ENCODE data around the gene NFE2L2.
"Not testable (repeated sequence)": the region's sequence is repeated elsewhere in the genome, so short reads cannot be mapped to it uniquely, and the experiment has no call there.

Gene NFE2L2

GRCh38 chr2:177247693-177248262 lies 16.7 kb downstream of the NFE2L2 start:
- H3K4me3 ChIP-seq (ENCODE audit: low read depth, low read length) = no peak overlapping the region
- TF ChIP-seq CTCF (IDR thresholded peaks at IDR 0.05; ENCODE audit: low read depth, low read length) = no peak

GRCh38 chr2:177246523-177247030 lies 17.9 kb downstream of the NFE2L2 start:
- not testable (repeated sequence) for H3K4me3 ChIP-seq (ENCODE audit: low read depth, low read length)

GRCh38 chr2:177246000-177246399 lies 18.5 kb downstream of the NFE2L2 start:
- no peak overlapping the region for H3K4me3 ChIP-seq (ENCODE audit: low read depth, low read length)

DNA sequence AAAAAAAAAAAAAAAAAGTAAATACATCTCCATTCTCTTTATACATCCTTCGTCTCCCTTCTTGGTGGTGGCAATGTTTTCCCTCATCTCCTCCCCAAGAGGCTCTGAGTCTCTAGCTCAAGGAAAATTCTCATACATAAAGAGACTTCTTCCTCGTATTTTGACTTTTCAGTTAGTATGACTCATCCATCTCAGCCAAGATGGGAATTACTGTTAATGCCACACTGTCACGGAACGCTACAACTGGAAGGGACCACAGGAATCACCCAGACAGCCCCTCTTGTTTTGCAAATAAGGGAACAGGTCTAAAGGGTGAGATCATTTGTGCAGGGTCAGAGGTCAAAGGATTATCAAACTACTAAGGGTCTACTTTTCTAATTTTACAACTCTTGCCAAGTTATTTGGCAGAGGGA lies 19.5 kb downstream of the NFE2L2 start:
- no peak overlapping the region for H3K4me3 ChIP-seq (ENCODE audit: low read depth, low read length)

More at GRCh38 chr2:177246000-177246399, 18.5 kb downstream of the NFE2L2 start:
- TF ChIP-seq CTCF (IDR thresholded peaks at IDR 0.05; ENCODE audit: low read depth, low read length) = no peak

GRCh38 chr2:177244244-177244771 lies 20.2 kb downstream of the NFE2L2 start:
- no peak overlapping the region for H3K4me3 ChIP-seq (ENCODE audit: low read depth, low read length)
- no peak for TF ChIP-seq CTCF (IDR thresholded peaks at IDR 0.05; ENCODE audit: low read depth, low read length)

More for the DNA sequence above, 19.5 kb downstream of the NFE2L2 start:
- no peak for TF ChIP-seq CTCF (IDR thresholded peaks at IDR 0.05; ENCODE audit: low read depth, low read length)

DNA sequence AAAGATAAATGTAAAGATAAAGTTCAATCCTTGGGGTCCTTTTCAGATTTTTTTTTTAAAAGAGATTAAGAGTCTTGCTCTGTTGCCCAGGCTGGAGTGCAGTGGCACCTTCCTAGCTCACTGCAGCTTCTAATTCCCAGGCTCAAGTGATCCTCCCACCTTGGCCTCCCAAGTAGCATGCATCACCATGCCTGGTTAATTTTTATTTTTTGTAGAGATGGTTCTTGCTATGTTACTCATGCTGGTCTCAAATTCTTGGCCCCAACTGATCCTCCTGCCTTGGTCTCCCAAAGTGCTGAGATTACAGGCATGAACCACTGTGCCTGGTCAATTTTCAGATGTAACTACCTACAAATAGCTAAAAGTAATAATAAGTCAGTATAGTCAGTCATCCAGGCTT lies 21.1 kb downstream of the NFE2L2 start:
- TF ChIP-seq CTCF (IDR thresholded peaks at IDR 0.05; ENCODE audit: low read depth, low read length) = no peak
- peak overlapping the region; percentile 25; the same call in 1 of the 2 replicates for H3K4me3 ChIP-seq (ENCODE audit: low read depth, low read length)

DNA sequence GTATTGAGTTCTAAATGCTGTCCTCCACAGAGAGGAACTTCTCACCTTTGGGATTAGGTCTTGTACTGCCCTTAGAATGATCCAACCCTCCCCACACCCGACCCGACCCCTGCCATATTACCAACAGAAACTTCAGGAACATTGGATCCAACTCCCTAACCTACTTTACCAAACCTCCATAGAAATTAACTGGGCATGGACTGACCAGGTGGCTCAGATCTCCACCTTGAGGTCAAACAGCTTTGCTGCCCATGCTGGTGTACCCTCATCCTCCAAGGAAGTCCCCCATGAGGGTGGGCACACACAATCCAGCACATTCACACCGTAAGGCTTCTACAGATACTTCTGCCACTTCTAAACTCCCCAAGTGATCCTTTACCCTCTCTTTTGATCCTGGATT lies 21.5 kb downstream of the NFE2L2 start:
- no peak for TF ChIP-seq CTCF (IDR thresholded peaks at IDR 0.05; ENCODE audit: low read depth, low read length)
- H3K4me3 ChIP-seq (ENCODE audit: low read depth, low read length) = peak overlapping the region; percentile 25
